ENCODE measurements around the gene TFCP2L1. TPM values are rescaled to one million over a fixed set of nuclear protein-coding genes. Genes with fewer than 3 reads are reported as not detected.

TFCP2L1 gene
- total RNA-seq, 1 donor from 2014 or later, result 0.02 TPM

GRCh38 chr2:121329786-121330185 lies 44.8 kb upstream of the TFCP2L1 start:
- H3K36me3 Mint-ChIP-seq (ENCODE audit: low read depth), result no peaks in the 10 kb centered on the region
- H3K27ac Mint-ChIP-seq (ENCODE audit: unreplicated experiment), result no peak overlapping the region
- no peak overlapping the region for H3K4me3 Mint-ChIP-seq (ENCODE audit: unreplicated experiment)
- no peak for TF ChIP-seq CTCF (IDR thresholded peaks at IDR 0.05)
- peaks cover 13% of the 10 kb centered on the region for H3K27me3 Mint-ChIP-seq (ENCODE audit: low read depth)
- H3K4me1 Mint-ChIP-seq (ENCODE audit: low read depth), result no peaks in the 10 kb centered on the region
- no peak for DNase-seq (ENCODE audit: low spot score)
- no peaks in the 10 kb centered on the region for H3K9me3 Mint-ChIP-seq (ENCODE audit: low read depth)

- peaks cover 16% of the 10 kb centered on the region for H3K27me3 Mint-ChIP-seq (ENCODE audit: low read depth)
These were observed 41.6 kb upstream of the TFCP2L1 start for GRCh38 chr2:121326628-121327027.

GRCh38 chr2:121324601-121325000 lies 39.6 kb upstream of the TFCP2L1 start:
- Mint-ChIP-seq H3K36me3 (ENCODE audit: low read depth) (no peaks in the 10 kb centered on the region), H3K9me3 (ENCODE audit: low read depth) (no peaks in the 10 kb centered on the region), H3K4me3 (ENCODE audit: unreplicated experiment) (no peak overlapping the region), H3K27ac (ENCODE audit: unreplicated experiment) (no peak overlapping the region), H3K4me1 (ENCODE audit: low read depth) (no peaks in the 10 kb centered on the region), H3K27me3 (ENCODE audit: low read depth) (peaks cover 11% of the 10 kb centered on the region)
- no peak for DNase-seq (ENCODE audit: low spot score)
- no peak for TF ChIP-seq CTCF (IDR thresholded peaks at IDR 0.05)

More at GRCh38 chr2:121326628-121327027, 41.6 kb upstream of the TFCP2L1 start:
- H3K4me3 Mint-ChIP-seq (ENCODE audit: unreplicated experiment), result no peak overlapping the region
- H3K36me3 Mint-ChIP-seq (ENCODE audit: low read depth), result no peaks in the 10 kb centered on the region
- no peak for DNase-seq (ENCODE audit: low spot score)
- H3K27ac Mint-ChIP-seq (ENCODE audit: unreplicated experiment), result no peak overlapping the region
- TF ChIP-seq CTCF (IDR thresholded peaks at IDR 0.05), result no peak
- no peaks in the 10 kb centered on the region for H3K4me1 Mint-ChIP-seq (ENCODE audit: low read depth)
- no peaks in the 10 kb centered on the region for H3K9me3 Mint-ChIP-seq (ENCODE audit: low read depth)

- Mint-ChIP-seq H3K9me3 (ENCODE audit: low read depth) (no peaks in the 10 kb centered on the region), H3K27me3 (ENCODE audit: low read depth) (peaks cover 7% of the 10 kb centered on the region), H3K27ac (ENCODE audit: unreplicated experiment) (no peak overlapping the region), H3K4me3 (ENCODE audit: unreplicated experiment) (no peak overlapping the region), H3K4me1 (ENCODE audit: low read depth) (no peaks in the 10 kb centered on the region), H3K36me3 (ENCODE audit: low read depth) (no peaks in the 10 kb centered on the region)
- no peak for TF ChIP-seq CTCF (IDR thresholded peaks at IDR 0.05)
- no peak for DNase-seq (ENCODE audit: low spot score)
These were observed 36.5 kb upstream of the TFCP2L1 start for GRCh38 chr2:121321476-121321875.

DNA sequence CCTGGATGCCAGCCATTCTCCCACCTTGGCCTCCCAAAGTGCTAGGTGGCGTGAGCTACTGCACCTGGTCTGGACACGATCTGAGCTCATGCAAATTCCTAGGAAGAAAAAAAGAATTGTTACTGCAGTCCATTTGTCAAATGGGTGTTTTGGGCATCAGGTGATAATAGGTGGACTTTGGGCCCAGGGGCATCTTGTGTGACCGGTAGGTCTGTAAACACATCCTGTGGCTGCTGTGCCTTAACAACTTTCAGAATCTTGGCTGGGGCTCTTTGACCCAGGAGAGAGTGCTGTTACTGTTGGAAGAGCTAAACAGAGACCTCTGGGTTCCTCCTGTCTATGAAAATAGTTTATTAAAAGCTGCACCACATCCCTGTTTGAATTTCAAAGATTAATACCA lies 34.9 kb upstream of the TFCP2L1 start:
- Mint-ChIP-seq H3K4me3 (ENCODE audit: unreplicated experiment) (no peak overlapping the region), H3K27ac (ENCODE audit: unreplicated experiment) (no peak overlapping the region), H3K9me3 (ENCODE audit: low read depth) (no peaks in the 10 kb centered on the region), H3K4me1 (ENCODE audit: low read depth) (no peaks in the 10 kb centered on the region), H3K27me3 (ENCODE audit: low read depth) (peaks cover 4% of the 10 kb centered on the region), H3K36me3 (ENCODE audit: low read depth) (no peaks in the 10 kb centered on the region)
- no peak for TF ChIP-seq CTCF (IDR thresholded peaks at IDR 0.05)
- no peak for DNase-seq (ENCODE audit: low spot score)
